ENCODE data around the gene MYO15A.

MYO15A gene

DNA sequence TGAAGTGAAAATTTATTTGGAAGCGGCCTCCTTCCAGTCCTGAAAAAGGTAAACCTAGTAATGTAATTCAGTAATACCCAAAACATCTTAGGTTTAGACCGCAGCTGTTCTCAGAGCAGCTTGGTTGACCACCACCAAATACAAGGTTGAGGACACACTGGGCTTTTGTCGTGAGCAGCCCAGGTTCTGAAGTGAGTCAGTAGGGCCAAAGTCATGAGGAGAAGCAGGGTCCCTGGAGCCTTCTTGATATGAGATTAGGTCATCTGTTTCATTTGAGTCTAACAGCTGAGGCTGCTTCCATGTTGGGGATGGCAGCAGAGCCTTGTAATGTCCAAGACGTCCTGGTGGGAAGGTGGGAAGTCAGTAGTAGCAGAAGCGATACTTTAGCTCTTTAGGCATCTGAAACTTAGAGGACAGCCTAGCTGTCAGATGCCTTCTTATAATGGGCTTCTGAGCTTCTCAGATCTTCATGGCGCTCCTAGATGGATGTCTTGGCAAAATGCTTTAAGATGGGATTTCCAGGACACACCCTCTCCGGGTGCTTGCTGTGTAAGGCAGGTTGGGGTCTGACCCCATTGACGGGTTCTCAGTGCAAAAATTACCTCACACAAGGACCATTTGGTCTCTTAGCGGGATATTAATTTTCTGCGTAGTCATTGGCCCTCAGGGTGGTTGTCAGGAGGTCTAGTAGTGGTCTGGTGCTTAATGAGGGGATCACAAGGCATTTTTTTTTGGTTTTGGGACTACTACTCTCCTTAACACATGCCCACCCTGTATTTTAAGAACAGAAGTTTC, 77.5 kb downstream of the MYO15A start:
- TF ChIP-seq POLR2AphosphoS5 (IDR thresholded peaks at IDR 0.05; ENCODE audit: low read depth, low read length): no peak
- no peak for TF ChIP-seq FOXP2 (optimal IDR thresholded peaks at IDR 0.05; ENCODE audit: borderline replicate concordance, extremely low read depth, extremely low read length, insufficient read depth)
- 0 out of 2 replicates have a peak, but pooled peaks have one; percentile 12 for TF ChIP-seq SIN3A (IDR thresholded peaks at IDR 0.05; ENCODE audit: borderline replicate concordance, insufficient read depth, low read length)

DNA sequence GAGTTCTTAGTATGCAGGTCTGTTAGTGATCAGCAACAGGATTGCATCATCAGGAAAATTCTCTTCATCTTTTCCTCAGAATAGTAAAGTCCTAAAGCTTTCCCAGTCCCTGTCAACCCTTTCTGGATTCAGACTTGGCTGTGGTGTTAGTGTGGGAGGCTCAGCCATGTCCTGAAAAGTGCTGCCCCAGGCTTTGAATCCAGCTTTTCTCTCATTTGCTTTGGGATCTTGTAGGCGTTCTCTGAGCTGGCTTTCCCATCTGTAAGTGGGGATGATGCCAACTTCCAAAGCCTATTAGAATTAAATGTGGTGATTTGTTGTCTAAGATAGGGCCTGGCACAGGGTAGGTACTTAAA, 78.0 kb downstream of the MYO15A start:
- TF ChIP-seq TAF1 (IDR thresholded peaks at IDR 0.05; ENCODE audit: borderline replicate concordance, insufficient read depth, low read length): no peak
- TF ChIP-seq, protein P1, sequence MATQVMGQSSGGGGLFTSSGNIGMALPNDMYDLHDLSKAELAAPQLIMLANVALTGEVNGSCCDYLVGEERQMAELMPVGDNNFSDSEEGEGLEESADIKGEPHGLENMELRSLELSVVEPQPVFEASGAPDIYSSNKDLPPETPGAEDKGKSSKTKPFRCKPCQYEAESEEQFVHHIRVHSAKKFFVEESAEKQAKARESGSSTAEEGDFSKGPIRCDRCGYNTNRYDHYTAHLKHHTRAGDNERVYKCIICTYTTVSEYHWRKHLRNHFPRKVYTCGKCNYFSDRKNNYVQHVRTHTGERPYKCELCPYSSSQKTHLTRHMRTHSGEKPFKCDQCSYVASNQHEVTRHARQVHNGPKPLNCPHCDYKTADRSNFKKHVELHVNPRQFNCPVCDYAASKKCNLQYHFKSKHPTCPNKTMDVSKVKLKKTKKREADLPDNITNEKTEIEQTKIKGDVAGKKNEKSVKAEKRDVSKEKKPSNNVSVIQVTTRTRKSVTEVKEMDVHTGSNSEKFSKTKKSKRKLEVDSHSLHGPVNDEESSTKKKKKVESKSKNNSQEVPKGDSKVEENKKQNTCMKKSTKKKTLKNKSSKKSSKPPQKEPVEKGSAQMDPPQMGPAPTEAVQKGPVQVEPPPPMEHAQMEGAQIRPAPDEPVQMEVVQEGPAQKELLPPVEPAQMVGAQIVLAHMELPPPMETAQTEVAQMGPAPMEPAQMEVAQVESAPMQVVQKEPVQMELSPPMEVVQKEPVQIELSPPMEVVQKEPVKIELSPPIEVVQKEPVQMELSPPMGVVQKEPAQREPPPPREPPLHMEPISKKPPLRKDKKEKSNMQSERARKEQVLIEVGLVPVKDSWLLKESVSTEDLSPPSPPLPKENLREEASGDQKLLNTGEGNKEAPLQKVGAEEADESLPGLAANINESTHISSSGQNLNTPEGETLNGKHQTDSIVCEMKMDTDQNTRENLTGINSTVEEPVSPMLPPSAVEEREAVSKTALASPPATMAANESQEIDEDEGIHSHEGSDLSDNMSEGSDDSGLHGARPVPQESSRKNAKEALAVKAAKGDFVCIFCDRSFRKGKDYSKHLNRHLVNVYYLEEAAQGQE (IDR thresholded peaks at IDR 0.05; ENCODE audit: insufficient read depth in 1 of 2, low read depth in 2 of 2, low read length in 2 of 2): no peak
- no peak for TF ChIP-seq POLR2AphosphoS5 (IDR thresholded peaks at IDR 0.05; ENCODE audit: low read depth, low read length)
- no peak for TF ChIP-seq SIN3A (IDR thresholded peaks at IDR 0.05; ENCODE audit: borderline replicate concordance, insufficient read depth, low read length)
- TF ChIP-seq FOXP2 (optimal IDR thresholded peaks at IDR 0.05; ENCODE audit: borderline replicate concordance, extremely low read depth, extremely low read length, insufficient read depth): no peak

DNA sequence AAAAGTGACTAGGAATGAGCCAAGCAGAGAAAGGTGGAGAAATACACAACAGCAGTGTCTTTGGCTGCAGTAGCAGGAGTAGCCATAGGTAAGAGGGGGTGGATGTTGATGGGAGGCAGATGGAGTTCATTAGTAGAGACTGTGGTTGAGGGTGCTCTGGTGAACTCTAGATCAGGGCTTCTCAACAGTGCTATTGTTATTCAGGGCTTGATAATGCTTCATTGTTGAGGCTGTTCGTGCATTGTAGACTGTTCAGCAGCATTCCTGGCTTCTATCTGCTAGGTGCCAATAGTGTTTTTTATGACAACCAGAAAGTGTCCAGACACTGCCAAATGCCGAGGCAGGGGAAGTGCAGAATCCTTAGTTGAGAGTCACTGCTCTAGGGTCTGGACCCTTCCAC, 78.7 kb downstream of the MYO15A start:
- TF ChIP-seq POLR2AphosphoS5 (IDR thresholded peaks at IDR 0.05; ENCODE audit: low read depth, low read length) (no peak), TAF1 (IDR thresholded peaks at IDR 0.05; ENCODE audit: borderline replicate concordance, insufficient read depth, low read length) (no peak), FOXP2 (optimal IDR thresholded peaks at IDR 0.05; ENCODE audit: borderline replicate concordance, extremely low read depth, extremely low read length, insufficient read depth) (no peak), SIN3A (IDR thresholded peaks at IDR 0.05; ENCODE audit: borderline replicate concordance, insufficient read depth, low read length) (no peak)
- TF ChIP-seq, protein P1 (IDR thresholded peaks at IDR 0.05; ENCODE audit: insufficient read depth in 1 of 2, low read depth in 2 of 2, low read length in 2 of 2): no peak

DNA sequence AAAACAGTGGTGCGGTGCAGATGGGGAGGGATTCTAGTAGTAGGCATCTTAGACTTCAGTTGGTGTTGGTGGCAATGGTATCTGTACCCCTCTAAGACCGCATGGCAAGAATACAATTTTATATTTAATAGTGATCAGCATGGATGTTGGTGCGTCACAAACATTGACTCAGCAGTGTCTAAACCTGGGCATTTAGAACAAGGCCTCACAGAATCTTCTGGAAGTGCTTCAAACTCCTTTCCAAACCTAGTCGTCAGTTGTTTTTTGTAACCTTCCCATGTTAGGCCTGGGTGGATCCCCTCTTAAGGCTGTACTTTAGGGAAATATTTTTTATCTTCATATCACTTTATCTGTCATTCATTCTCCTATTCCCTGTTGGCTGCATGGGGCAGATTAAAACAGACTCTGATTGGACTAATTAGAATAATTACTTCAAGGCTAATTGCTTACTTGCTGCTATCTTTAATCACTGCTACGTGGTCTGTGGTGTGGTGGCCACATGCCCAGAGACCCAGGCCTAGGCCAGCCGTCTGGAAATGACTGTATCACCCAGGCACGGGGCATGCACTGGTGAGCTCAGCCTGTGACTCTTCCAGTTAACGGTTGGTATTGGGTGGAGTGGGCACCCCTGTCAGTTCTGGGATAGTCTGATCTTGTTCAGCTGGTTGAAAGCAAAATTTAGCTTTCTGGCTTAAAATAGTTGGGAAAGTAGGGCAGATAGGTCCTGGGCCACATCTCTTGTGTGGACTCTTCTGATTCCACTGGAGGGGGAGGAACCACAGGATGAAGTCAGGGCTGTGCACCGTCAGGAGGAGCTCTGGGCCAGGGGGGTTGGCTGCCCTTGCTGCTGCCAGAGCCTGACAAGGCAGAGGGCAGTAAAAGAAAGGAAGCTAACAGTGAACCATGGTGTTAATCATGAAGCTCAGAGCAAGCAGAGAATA, 79.5 kb downstream of the MYO15A start:
- TF ChIP-seq FOXP2 (optimal IDR thresholded peaks at IDR 0.05; ENCODE audit: borderline replicate concordance, extremely low read depth, extremely low read length, insufficient read depth): no peak
- TF ChIP-seq, protein P1 (IDR thresholded peaks at IDR 0.05; ENCODE audit: insufficient read depth in 1 of 2, low read depth in 2 of 2, low read length in 2 of 2): no peak
- no peak for TF ChIP-seq SIN3A (IDR thresholded peaks at IDR 0.05; ENCODE audit: borderline replicate concordance, insufficient read depth, low read length)
- TF ChIP-seq POLR2AphosphoS5 (IDR thresholded peaks at IDR 0.05; ENCODE audit: low read depth, low read length): no peak

DNA sequence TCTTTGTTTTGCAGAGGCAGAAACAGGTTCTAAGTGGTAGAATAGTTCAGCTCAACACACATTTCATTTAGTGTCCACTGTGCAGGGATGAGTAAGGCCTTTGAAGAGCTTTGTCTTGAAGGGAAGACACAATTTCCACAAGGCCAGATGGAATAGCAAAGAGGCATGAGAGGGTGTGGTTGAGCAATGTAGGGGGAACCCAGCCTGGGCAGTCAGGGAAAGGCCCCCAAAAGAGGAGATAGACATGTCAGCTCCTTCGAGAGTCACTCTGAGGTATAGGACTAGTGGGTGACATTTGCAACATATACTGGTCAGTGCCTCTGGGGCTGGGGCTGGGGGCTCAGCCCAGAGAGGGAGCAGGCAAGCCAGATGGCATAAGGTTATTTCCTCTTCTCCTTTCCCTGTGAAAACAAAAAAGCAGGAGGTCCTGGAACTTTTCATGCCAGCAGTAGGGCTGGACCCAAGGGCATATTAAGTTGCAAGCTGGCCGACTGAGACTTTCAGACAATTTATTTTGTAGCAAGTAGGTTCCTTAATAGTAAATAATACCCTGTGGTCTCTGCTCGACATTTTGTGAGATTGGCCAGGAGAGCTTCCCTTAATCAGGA, 82.2 kb downstream of the MYO15A start:
- TF ChIP-seq TAF1 (IDR thresholded peaks at IDR 0.05; ENCODE audit: borderline replicate concordance, insufficient read depth, low read length) (no peak), SIN3A (IDR thresholded peaks at IDR 0.05; ENCODE audit: borderline replicate concordance, insufficient read depth, low read length) (no peak), FOXP2 (optimal IDR thresholded peaks at IDR 0.05; ENCODE audit: borderline replicate concordance, extremely low read depth, extremely low read length, insufficient read depth) (no peak), POLR2AphosphoS5 (IDR thresholded peaks at IDR 0.05; ENCODE audit: low read depth, low read length) (no peak)
- TF ChIP-seq, protein P1 (IDR thresholded peaks at IDR 0.05; ENCODE audit: insufficient read depth in 1 of 2, low read depth in 2 of 2, low read length in 2 of 2): no peak

Measured in PFSK-1 (cell line).